HT-29 (cell line): Measurements from ENCODE around the gene SUCLG2. TPM values are rescaled to one million over a fixed set of nuclear protein-coding genes. Genes with fewer than 3 reads are reported as not detected.
A peak's percentile ranks its signal among the peaks of the same experiment; 100 is the strongest.

Source experiments
- DNase-seq: peaks from one replicate; pipeline ENCODE4 v3.0.0-alpha.2; 2015; ENCODE audit warnings: low spot score
- total RNA-seq: library from RNA; depleted of rRNA; stranded (reverse); fragments of >200 nt; shearing (Covaris generic); gene quantifications from 2 replicates; pipeline ENCODE4 v1.2.3, GENCODE V29; 2014

Gene SUCLG2
- total RNA-seq, 1 experiment from 2014 or later, result 13.9 TPM

- peak; percentile 60 for DNase-seq
Measured at GRCh38 chr3:67384760-67385397, 269.5 kb downstream of the SUCLG2 start.

- DNase-seq, result no peak
Measured at GRCh38 chr3:67384016-67384415, 270.4 kb downstream of the SUCLG2 start.

DNA sequence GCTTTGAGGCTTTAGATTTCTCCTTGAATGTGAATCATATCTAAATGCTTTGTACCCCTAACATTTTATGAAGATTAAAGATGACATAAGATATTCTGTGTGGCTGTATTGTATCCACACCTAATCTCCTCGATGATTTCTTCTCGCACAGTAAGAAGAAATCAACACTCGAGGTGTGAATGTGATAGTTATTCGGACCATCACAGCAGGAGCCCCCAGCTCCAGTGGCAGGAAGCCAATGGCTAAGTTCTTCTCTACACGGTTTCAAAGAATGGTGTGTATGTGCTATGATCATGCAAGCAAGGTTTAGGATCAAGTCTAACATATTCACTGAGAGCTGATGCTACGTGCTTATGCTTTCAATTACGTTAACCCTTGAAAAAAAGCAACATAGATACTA lies 271.0 kb downstream of the SUCLG2 start:
- no peak for DNase-seq

DNA sequence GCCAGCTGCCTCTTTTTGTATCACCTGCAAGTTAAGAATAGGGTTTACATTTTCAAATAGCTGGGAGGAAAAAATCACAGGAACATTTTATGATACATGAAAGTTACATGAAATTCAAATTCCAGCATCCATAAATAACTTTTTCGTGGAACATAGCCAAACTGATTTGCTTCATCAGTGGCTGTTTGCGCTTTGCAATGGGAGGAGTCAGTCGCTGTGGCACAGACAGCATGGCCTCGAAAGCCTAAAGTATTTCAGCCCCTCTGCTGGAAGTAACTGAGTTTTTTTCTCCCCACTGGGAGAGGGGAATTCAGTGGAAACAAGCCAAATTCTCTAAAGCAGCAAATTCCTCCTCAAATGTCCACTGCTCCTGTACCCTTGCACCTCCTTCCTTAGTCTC lies 271.9 kb downstream of the SUCLG2 start:
- no peak for DNase-seq

DNA sequence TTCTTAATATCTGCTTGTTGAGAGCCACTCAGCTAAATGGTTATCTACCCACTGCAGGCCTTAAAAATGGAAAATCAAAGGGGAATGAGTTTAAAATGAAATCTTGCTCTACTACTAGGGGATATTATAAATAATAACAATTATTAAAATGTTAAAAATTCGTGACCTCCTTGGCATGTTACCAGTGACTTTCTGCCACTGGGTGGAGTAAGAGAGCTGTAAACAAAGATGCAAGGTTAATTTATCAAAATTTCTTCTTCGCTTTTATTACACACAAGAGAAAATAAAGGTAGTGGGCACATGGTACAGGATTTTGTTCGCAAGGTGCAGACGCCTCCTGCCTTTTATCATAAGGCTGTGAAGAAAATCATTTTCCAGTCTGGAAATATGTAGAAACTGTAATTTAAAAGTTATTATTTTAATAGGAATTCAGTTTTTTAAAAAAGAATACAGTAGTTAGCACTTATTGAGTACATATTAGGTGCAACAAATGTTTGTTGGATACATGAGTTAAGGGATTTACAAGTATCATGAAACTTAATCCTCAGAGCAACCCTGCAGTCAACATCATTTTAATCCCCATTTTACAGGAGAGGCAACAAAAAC lies 272.6 kb downstream of the SUCLG2 start:
- DNase-seq, result peak; percentile 30

GRCh38 chr3:67380118-67380517 lies 274.3 kb downstream of the SUCLG2 start:
- DNase-seq, result no peak

DNA sequence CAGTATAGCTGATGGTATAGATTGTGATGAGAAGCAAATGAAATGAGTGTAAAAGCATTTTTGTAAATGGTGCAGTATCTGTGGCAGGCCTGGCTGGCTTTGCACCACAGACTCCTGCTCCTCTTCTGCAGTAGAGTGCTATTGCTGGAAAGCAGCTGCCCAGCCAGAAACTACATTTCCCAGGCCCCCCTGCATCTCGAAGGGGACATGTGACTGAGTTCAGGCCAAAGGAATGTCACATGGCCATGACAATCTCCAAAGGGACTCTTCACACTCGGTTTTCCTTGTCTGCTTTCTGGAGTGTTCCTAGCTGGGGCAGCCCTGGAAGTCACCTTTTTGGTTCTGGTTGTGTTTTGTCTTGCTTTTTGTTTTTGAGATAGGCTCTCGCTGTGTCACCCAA lies 277.1 kb downstream of the SUCLG2 start:
- DNase-seq, result no peak

DNA sequence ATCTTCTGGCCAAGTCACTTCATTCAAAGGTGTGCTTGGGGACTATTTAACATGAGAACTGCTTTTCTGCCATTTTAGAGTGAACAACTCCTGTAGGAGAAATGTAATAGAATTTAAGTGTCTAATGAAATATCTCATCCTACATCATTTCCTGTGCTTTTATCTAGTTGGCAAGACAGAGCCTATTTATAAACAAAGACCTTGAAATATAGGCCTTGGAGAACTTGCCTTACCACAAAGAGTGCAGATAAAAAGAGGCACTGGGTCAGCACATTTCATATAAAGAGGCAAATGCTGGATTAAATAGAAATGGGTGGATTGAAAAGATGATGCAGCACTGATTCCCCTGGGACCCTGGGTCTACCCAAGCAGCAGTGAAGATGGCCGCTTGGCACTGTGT lies 278.0 kb downstream of the SUCLG2 start:
- no peak for DNase-seq

DNA sequence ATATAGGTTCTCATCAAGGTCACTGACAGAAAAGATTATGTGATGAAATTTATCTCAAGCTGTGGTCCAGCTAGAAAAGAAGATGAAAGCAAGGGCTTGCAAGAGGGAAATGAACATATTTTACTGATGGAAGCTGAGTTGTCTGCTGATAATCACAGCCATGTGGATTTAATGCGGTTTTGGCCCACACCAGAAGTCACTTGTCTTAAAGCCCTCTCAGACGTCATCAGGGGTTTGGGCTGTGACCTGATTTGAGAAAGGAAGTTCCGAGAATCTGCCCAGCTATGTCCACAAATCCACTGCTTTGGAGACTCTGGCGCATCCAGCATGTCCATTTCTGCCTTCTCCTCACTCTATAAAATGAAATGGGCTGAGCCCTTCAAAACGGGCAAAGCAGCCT lies 278.4 kb downstream of the SUCLG2 start:
- no peak for DNase-seq

DNA sequence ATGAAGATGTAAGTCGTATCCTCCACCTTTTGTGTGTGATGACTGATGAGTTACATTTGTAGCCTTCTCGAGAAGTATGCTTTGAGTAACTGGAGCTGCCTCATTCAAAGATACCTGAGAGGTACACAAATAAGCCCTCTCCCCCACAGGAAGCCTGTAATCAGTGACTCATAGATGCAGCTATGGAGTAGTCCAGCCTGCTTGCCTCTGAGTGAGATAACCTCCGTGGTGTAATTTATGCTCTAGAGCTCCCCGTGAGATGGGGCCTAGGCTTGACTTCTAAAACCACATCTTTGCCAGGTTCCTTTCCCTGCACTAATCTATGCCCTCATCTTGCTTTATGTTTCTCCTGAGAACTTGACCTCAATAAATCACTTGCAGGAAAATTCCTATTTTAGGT lies 291.7 kb downstream of the SUCLG2 start:
- no peak for DNase-seq

DNA sequence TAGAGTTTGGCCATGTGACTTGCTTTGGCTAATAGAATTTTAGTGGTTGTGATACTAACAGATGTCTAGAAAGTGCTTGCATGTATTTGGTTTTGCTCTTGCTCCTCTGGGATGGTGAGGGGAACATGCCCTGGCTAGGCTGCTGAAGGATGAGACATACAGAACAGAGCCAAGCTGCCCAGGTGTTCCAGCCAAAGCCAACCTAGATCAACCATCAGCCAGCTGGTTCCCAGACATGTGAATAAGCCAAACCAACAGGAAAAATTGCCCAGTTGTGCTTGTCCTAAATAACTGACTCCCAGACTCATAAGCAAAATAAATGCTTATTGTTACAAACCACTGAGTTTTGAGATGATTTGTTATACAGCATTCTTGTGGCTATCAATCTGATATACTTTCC lies 292.6 kb downstream of the SUCLG2 start:
- DNase-seq, result no peak

DNA sequence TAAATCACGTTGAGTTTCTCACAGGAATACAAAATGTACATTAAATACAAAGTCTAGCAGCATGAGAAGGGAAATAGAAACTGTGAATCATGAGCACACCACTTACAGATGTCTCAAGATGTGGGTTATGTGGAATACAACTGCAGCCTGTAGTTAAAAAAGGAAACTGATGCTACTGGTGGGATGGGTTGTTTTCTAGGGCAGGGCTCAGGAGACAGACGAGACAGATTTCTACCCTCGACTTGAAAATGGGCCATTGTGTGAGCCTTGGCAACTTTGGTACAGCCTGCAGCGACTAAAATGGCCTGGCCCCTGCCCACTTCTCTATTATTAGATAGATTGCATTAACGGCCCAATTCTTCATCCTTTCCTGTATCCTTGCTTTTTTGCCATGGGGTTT lies 293.1 kb downstream of the SUCLG2 start:
- DNase-seq, result no peak

DNA sequence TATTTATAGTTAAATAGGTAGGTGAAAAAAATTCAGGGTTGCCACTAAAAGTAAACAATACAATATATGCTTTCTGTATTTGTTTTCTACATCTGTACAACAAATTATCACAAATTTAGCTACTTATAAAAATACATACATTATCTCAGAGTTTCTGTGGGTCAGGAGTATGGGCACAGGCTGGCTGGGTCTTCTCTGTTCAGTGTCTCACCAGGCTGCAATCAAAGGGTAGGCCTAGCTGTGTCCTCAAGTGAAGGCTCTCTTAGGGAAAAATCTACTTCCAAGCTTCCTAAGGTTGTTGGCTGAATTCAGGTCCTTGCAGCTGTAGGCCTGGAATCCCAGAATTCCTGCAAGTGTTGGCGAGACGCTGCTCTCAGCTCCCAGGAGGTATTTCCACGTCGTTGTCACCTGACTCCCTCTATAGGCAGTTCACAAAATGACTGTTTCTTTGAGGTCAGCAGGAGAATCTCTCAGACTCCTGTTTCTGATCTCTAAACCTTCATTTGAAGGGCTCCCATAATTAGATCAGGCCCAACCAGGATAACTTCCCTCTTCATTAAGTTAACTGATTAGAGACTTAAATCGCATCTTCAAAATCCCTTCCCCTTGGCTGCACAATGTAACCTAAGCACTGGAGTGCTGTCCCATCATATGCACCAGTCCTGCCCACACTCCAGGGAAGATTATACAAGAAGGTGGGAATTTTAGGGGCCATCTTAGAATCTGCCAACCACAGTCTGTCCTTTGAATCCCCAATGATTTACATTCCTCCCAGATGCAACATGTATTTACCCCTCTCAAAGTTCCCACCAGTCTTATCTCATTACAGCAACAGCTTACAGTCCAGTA lies 296.6 kb downstream of the SUCLG2 start:
- peak; percentile 45 for DNase-seq

GRCh38 chr3:67349551-67350174 lies 304.7 kb downstream of the SUCLG2 start:
- no peak for DNase-seq

DNA sequence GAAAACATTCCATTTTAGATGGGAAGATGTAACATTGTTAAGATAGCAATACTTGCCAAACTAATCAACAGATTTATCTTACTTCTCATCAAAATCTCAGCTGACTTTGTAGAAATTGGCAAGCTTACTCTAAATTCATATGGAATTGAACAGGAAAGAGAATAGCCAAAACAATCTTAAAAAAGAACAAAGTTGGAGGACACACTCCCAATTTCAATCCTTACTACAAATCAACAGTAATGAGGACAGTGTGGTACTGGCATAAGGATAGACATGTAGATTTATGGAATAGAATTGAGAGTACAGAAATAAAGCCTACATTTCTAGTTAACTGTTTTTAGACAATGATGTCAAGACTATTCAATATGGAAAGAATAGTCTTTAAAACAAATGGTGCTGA lies 308.3 kb downstream of the SUCLG2 start:
- DNase-seq, result no peak

- DNase-seq, result no peak
Measured at GRCh38 chr3:67335813-67336212, 318.6 kb downstream of the SUCLG2 start.

- DNase-seq, result no peak
Measured at GRCh38 chr3:67334588-67334987, 319.8 kb downstream of the SUCLG2 start.

- no peak for DNase-seq
Measured at GRCh38 chr3:67329358-67329757, 325.1 kb downstream of the SUCLG2 start.

DNA sequence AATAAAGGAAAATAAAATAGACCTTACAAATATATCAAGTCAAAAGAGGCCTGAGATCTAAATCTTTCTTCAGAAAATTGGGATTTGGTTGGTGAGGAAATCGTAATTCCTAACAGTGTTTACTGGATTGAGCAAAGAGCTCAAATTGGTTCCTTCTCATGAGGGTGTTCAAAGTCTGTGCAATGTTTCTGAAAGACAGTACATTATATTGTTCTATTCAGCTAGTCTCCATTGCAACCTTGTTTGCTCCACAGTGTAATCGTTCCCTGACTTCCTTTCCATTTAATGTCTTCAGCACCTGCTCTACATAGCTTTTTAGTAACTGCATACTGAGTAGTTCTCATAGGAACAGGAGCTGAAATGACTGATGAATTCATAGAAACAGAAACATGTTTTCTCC lies 326.8 kb downstream of the SUCLG2 start:
- no peak for DNase-seq

DNA sequence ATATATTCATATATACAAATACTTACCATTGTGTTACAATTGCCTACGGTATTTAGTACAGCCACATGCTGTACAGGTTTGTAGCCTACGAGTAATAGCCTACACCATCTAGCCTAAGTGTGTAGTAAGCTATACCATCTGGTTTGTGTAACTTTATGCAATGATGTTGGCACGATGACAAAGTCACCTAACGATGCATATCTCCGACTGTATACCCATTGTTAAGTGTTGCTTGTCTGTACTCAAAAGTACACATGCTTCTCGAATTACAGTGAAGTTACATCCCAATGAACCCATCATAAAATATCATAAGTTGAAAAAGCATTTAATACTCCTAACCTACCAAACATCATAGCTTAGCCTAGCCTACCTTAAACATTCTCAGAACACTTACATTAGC lies 329.2 kb downstream of the SUCLG2 start:
- DNase-seq, result no peak
